ENCODE data around the gene ELOVL1. TPM values are rescaled to one million over a fixed set of nuclear protein-coding genes. Genes with fewer than 3 reads are reported as not detected.

ELOVL1 gene
- total and polyA plus RNA-seq, 2 experiments from 2014 or later = 16.7 to 23.3 TPM

GRCh38 chr1:43315481-43315880 lies 52.3 kb downstream of the ELOVL1 start:
- Histone ChIP-seq H3F3A (replicated peaks; ENCODE audit: low read depth) (no peaks in the 10 kb centered on the region), H3K36me3 (ENCODE audit: insufficient read depth) (no peaks in the 10 kb centered on the region), H3K4me2 (no peak overlapping the region), H3K79me2 (replicated peaks; ENCODE audit: insufficient read depth) (no peaks in the 10 kb centered on the region), H3K4me3 (no peak overlapping the region), H3K9me2 (ENCODE audit: insufficient read depth) (no peaks in the 10 kb centered on the region), H3K27me3 (ENCODE audit: insufficient read depth) (no peaks in the 10 kb centered on the region), H2AFZ (no peak overlapping the region), H3K27ac (ENCODE audit: low read depth) (no peak overlapping the region), H3K4me1 (ENCODE audit: insufficient read depth) (no peaks in the 10 kb centered on the region), H4K20me1 (replicated peaks; ENCODE audit: insufficient read depth) (no peaks in the 10 kb centered on the region)
- Mint-ChIP-seq H3K9me3 (no peaks in the 10 kb centered on the region), H3K27me3 (ENCODE audit: insufficient read depth, low read depth, poor library complexity) (peaks cover 11% of the 10 kb centered on the region), H3K36me3 (ENCODE audit: low read depth) (no peaks in the 10 kb centered on the region), H3K4me1 (peaks cover 7% of the 10 kb centered on the region; the same call in 2 of the 3 replicates), H3K27ac (no peak overlapping the region), H3K4me3 (no peak overlapping the region)
- DNase-seq (ENCODE audit: low spot score) (no peak), ATAC-seq (no peak)
- TF ChIP-seq EZH2 (IDR thresholded peaks at IDR 0.05; ENCODE audit: low read depth, unreplicated experiment) (no peak), ETS1 (IDR thresholded peaks at IDR 0.05) (no peak), ZNF462 (CRISPR knock-in tag; IDR thresholded peaks at IDR 0.05) (no peak), STAT1 (IDR thresholded peaks at IDR 0.05; ENCODE audit: unreplicated experiment) (no peak), CREB1 (CRISPR knock-in tag; IDR thresholded peaks at IDR 0.05; ENCODE audit: low read depth) (no peak), REST (IDR thresholded peaks at IDR 0.05; ENCODE audit: unreplicated experiment) (no peak), EZH2phosphoT487 (IDR thresholded peaks at IDR 0.05; ENCODE audit: unreplicated experiment) (no peak), ZNF331 (CRISPR knock-in tag; IDR thresholded peaks at IDR 0.05; ENCODE audit: low read depth) (no peak), JUNB (IDR thresholded peaks at IDR 0.05; ENCODE audit: unreplicated experiment) (no peak), POLR2AphosphoS5 (IDR thresholded peaks at IDR 0.05; ENCODE audit: low read depth) (no peak)

Measured in GM23338 (cell line).